Panc1 (cell line): ENCODE data around the gene TSC22D4. TPM values are rescaled to one million over a fixed set of nuclear protein-coding genes. Genes with fewer than 3 reads are reported as not detected.
A peak's percentile ranks its signal among the peaks of the same experiment; 100 is the strongest.

Experiments used
- ATAC-seq: fragments of 200-7000 bp; cut with Tn5 transposase; 2 replicates; pipeline ENCODE4 v1.9.1; 2020; ENCODE audit warnings: mild to moderate bottlenecking, moderate library complexity
- BruUV-seq: library from RNA; stranded (reverse); fragments of 400-500 nt; replicated peaks from 2 replicates; lab custom pipeline; 2021; lab: Mats Ljungman, UMichigan
- CTCF ChIA-PET: fragments of 300-600 bp; sonication (Branson Sonifier 250); formaldehyde crosslinking; loops from one replicate; lab custom pipeline; 2022; ENCODE audit warnings: antibody characterized with exemption; lab: Charles Lee
- POLR2A ChIA-PET: fragments of 300-600 bp; sonication (Branson Sonifier 250); formaldehyde crosslinking; loops from one replicate; lab custom pipeline; 2022; ENCODE audit warnings: antibody characterized with exemption; lab: Charles Lee
- DNase-seq: peaks from one replicate; pipeline ENCODE4 v3.0.0-alpha.2; 2010; ENCODE audit warnings: low read depth, low spot score
- H3K27ac ChIP-seq: 2 replicates; pipeline ENCODE4 v1.5.1; 2011; ENCODE audit warnings: mild to moderate bottlenecking, low read length, inconsistent platforms
- H3K27me3 ChIP-seq: fragments of 200-500 bp; sonication (Bioruptor generic); 2 replicates; pipeline ENCODE4 v1.6.0; 2014; ENCODE audit warnings: low read length, inconsistent platforms; ENCODE audit not compliant: control insufficient read depth, insufficient read depth
- H3K36me3 ChIP-seq: fragments of 200-500 bp; sonication (Bioruptor generic); 2 replicates; pipeline ENCODE4 v1.5.1; 2014; ENCODE audit warnings: inconsistent platforms, mild to moderate bottlenecking, low read length, moderate library complexity; ENCODE audit not compliant: control insufficient read depth, insufficient read depth
- H3K4me1 ChIP-seq: 2 replicates; pipeline ENCODE4 v1.5.1; 2011; ENCODE audit warnings: inconsistent platforms, mild to moderate bottlenecking, low read length, moderate library complexity; ENCODE audit not compliant: control insufficient read depth, insufficient read depth
- H3K4me3 ChIP-seq, 2 experiments: 2 replicates each; pipeline ENCODE4 v1.5.1; 2011 to 2012; ENCODE audit warnings: low read depth in 2 of 2, low read length in 2 of 2, mild to moderate bottlenecking in 2 of 2, inconsistent platforms in 1 of 2, moderate library complexity in 1 of 2
- H3K9me3 ChIP-seq: fragments of 200-500 bp; sonication (Bioruptor generic); 2 replicates; pipeline ENCODE4 v1.5.1; 2014; ENCODE audit warnings: low read depth, mild to moderate bottlenecking, inconsistent platforms, low read length, moderate library complexity; ENCODE audit not compliant: control insufficient read depth, insufficient read depth
- CTCF ChIP-seq: fragments of 450-650 bp; IDR thresholded peaks from 2 replicates; pipeline ENCODE4 v1.5.1; 2017; ENCODE audit warnings: mild to moderate bottlenecking
- POLR2AphosphoS5 ChIP-seq: IDR thresholded peaks from 2 replicates; pipeline ENCODE4 v1.6.1; 2012; ENCODE audit warnings: mild to moderate bottlenecking, low read depth, low read length, moderate library complexity
- REST ChIP-seq, 2 experiments: IDR thresholded peaks; 2 replicates each; pipeline ENCODE4 v1.6.1; 2011 to 2012; ENCODE audit warnings: low read depth in 2 of 2, control low read depth in 1 of 2, low read length in 1 of 2, mild to moderate bottlenecking in 1 of 2, moderate library complexity in 1 of 2; ENCODE audit not compliant: insufficient read depth in 1 of 2
- SIN3A ChIP-seq: IDR thresholded peaks from 2 replicates; pipeline ENCODE4 v1.6.1; 2012; ENCODE audit warnings: low read depth, mild to moderate bottlenecking, low read length, moderate library complexity, borderline replicate concordance; ENCODE audit not compliant: insufficient read depth
- TCF7L2 ChIP-seq: IDR thresholded peaks from 2 replicates; pipeline ENCODE4 v1.6.1; 2011; ENCODE audit warnings: mild to moderate bottlenecking, low read depth, low read length, inconsistent platforms
- in situ Hi-C: cut with HindIII; loops from 2 replicates; pipeline ENCODE4 v1.10.0; 2016; ENCODE audit warnings: low sequenced_read_pairs, low pct_unique_long_range_greater_than_20kb
- intact Hi-C: fragments of 100-400 bp; cut with micrococcal nuclease; formaldehyde crosslinking; loops from one replicate; pipeline ENCODE4 v1.10.0; 2022; ENCODE audit not compliant: unreplicated experiment
- total RNA-seq: library from RNA; stranded (reverse); gene quantifications from one replicate; pipeline ENCODE4 v1.2.1, GENCODE V29; 2021; ENCODE audit not compliant: unreplicated experiment

The TSC22D4 gene
- total RNA-seq, 1 experiment from 2014 or later: 82.6 TPM

GRCh38 chr7:100467638-100468373 is 11.2 kb downstream of the TSC22D4 start:
- no peak overlapping the region for H3K27ac ChIP-seq
- peaks cover 14% of the 10 kb centered on the region for H3K4me1 ChIP-seq
- no peak overlapping the region for H3K4me3 ChIP-seq
- no peaks in the 10 kb centered on the region for H3K9me3 ChIP-seq
- H3K36me3 ChIP-seq: no peaks in the 10 kb centered on the region
- no peak for DNase-seq
- in situ Hi-C loops: no loop called here
- no peaks in the 10 kb centered on the region for H3K27me3 ChIP-seq
- intact Hi-C loops: no loop called here
- ChIA-PET CTCF (no interaction called here), POLR2A (interaction anchor here (0.6 kb wide), 1 partner anchor 417 kb away, joined by 3 read pairs; no protein-coding TSS in a partner anchor)
- no peak for TF ChIP-seq POLR2AphosphoS5
- no peak for TF ChIP-seq REST (IDR thresholded peaks at IDR 0.05; ENCODE audit: insufficient read depth in 1 of 2, low read depth in 2 of 2, low read length in 1 of 2)
- TF ChIP-seq CTCF: no peak
- TF ChIP-seq SIN3A: no peak
- no peak for TF ChIP-seq TCF7L2
- ATAC-seq: no peak
- no TSS peak for BruUV-seq

DNA sequence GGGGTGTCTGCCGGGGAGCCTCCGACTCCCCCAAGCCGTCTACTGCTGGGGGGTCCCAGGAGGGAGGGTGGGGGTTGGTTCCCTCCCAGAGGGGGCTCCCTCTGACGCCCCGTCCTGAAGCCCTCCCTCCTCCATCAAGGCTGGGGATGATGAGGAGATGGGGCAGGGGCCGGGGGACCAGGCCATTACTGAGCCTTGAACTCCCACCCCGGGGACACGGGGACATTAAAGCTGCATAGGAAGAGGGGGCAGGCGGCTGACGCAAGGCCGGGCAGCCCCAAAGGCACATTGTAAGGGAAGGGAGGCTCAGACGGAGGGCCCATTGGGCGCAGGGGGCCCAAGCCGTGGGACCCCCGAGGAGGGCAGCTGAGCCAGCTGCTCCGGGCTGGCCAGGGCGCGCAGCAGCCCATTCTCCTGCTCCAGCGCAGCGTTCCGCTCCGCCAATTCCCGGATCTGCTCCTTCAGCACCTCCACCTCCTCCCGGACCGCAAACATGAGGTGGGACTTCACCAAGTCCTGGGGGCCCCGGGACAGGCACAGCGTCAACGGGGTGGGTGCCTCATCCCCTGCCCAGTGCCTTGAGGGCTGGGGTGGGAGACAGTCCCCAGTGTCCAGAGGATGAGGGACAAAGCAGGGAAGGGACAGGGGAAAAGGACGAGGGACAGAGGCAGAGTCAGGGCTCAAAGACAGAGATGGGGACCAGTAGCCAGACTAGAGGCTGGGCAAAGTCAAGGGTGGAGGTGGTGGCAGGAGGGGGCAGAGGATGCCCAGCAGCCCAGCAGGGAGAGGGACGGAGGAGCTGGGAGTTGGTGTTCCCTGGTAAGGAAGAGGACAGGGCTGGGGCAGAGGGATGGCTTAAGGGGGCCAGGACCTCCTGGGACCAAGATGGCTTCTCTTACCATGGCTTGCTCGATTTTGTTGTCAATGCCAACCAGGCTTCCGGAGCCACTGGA is 12.1 kb downstream of the TSC22D4 start:
- Histone ChIP-seq H3K9me3 (no peaks in the 10 kb centered on the region), H3K4me1 (peaks cover 14% of the 10 kb centered on the region), H3K27me3 (no peaks in the 10 kb centered on the region), H3K27ac (no peak overlapping the region), H3K4me3 (no peak overlapping the region), H3K36me3 (no peaks in the 10 kb centered on the region)
- no peak for DNase-seq
- intact Hi-C loops: no loop called here
- TF ChIP-seq SIN3A: no peak
- no peak for TF ChIP-seq CTCF
- no peak for TF ChIP-seq TCF7L2
- TF ChIP-seq REST (IDR thresholded peaks at IDR 0.05; ENCODE audit: insufficient read depth in 1 of 2, low read depth in 2 of 2, low read length in 1 of 2): no peak
- TF ChIP-seq POLR2AphosphoS5: no peak
- CTCF ChIA-PET: no interaction called here
- 0 out of 2 replicates have a peak, but pooled peaks have one; percentile 4 for ATAC-seq
- in situ Hi-C loops: no loop called here
- BruUV-seq: no TSS peak
- POLR2A ChIA-PET: no interaction called here
